Panc1 (cell line): ENCODE measurements around the gene FAP. TPM values are rescaled to one million over a fixed set of nuclear protein-coding genes. Genes with fewer than 3 reads are reported as not detected.

Source experiments
- ATAC-seq: fragments of 200-7000 bp; cut with Tn5 transposase; 2 replicates; pipeline ENCODE4 v1.9.1; 2020; ENCODE audit warnings: mild to moderate bottlenecking, moderate library complexity
- BruUV-seq: library from RNA; stranded (reverse); fragments of 400-500 nt; replicated peaks from 2 replicates; lab custom pipeline; 2021; lab: Mats Ljungman, UMichigan
- CTCF ChIA-PET: fragments of 300-600 bp; sonication (Branson Sonifier 250); formaldehyde crosslinking; loops from one replicate; lab custom pipeline; 2022; ENCODE audit warnings: antibody characterized with exemption; lab: Charles Lee
- POLR2A ChIA-PET: fragments of 300-600 bp; sonication (Branson Sonifier 250); formaldehyde crosslinking; loops from one replicate; lab custom pipeline; 2022; ENCODE audit warnings: antibody characterized with exemption; lab: Charles Lee
- DNase-seq: peaks from one replicate; pipeline ENCODE4 v3.0.0-alpha.2; 2010; ENCODE audit warnings: low read depth, low spot score
- H3K27ac ChIP-seq: 2 replicates; pipeline ENCODE4 v1.5.1; 2011; ENCODE audit warnings: mild to moderate bottlenecking, low read length, inconsistent platforms
- H3K27me3 ChIP-seq: fragments of 200-500 bp; sonication (Bioruptor generic); 2 replicates; pipeline ENCODE4 v1.6.0; 2014; ENCODE audit warnings: low read length, inconsistent platforms; ENCODE audit not compliant: control insufficient read depth, insufficient read depth
- H3K36me3 ChIP-seq: fragments of 200-500 bp; sonication (Bioruptor generic); 2 replicates; pipeline ENCODE4 v1.5.1; 2014; ENCODE audit warnings: inconsistent platforms, mild to moderate bottlenecking, low read length, moderate library complexity; ENCODE audit not compliant: control insufficient read depth, insufficient read depth
- H3K4me1 ChIP-seq: 2 replicates; pipeline ENCODE4 v1.5.1; 2011; ENCODE audit warnings: inconsistent platforms, mild to moderate bottlenecking, low read length, moderate library complexity; ENCODE audit not compliant: control insufficient read depth, insufficient read depth
- H3K4me3 ChIP-seq, 2 experiments: 2 replicates each; pipeline ENCODE4 v1.5.1; 2011 to 2012; ENCODE audit warnings: low read depth in 2 of 2, low read length in 2 of 2, mild to moderate bottlenecking in 2 of 2, inconsistent platforms in 1 of 2, moderate library complexity in 1 of 2
- H3K9me3 ChIP-seq: fragments of 200-500 bp; sonication (Bioruptor generic); 2 replicates; pipeline ENCODE4 v1.5.1; 2014; ENCODE audit warnings: low read depth, mild to moderate bottlenecking, inconsistent platforms, low read length, moderate library complexity; ENCODE audit not compliant: control insufficient read depth, insufficient read depth
- CTCF ChIP-seq: fragments of 450-650 bp; IDR thresholded peaks from 2 replicates; pipeline ENCODE4 v1.5.1; 2017; ENCODE audit warnings: mild to moderate bottlenecking
- POLR2AphosphoS5 ChIP-seq: IDR thresholded peaks from 2 replicates; pipeline ENCODE4 v1.6.1; 2012; ENCODE audit warnings: mild to moderate bottlenecking, low read depth, low read length, moderate library complexity
- REST ChIP-seq, 2 experiments: IDR thresholded peaks; 2 replicates each; pipeline ENCODE4 v1.6.1; 2011 to 2012; ENCODE audit warnings: low read depth in 2 of 2, control low read depth in 1 of 2, low read length in 1 of 2, mild to moderate bottlenecking in 1 of 2, moderate library complexity in 1 of 2; ENCODE audit not compliant: insufficient read depth in 1 of 2
- SIN3A ChIP-seq: IDR thresholded peaks from 2 replicates; pipeline ENCODE4 v1.6.1; 2012; ENCODE audit warnings: low read depth, mild to moderate bottlenecking, low read length, moderate library complexity, borderline replicate concordance; ENCODE audit not compliant: insufficient read depth
- TCF7L2 ChIP-seq: IDR thresholded peaks from 2 replicates; pipeline ENCODE4 v1.6.1; 2011; ENCODE audit warnings: mild to moderate bottlenecking, low read depth, low read length, inconsistent platforms
- in situ Hi-C: cut with HindIII; loops from 2 replicates; pipeline ENCODE4 v1.10.0; 2016; ENCODE audit warnings: low sequenced_read_pairs, low pct_unique_long_range_greater_than_20kb
- intact Hi-C: fragments of 100-400 bp; cut with micrococcal nuclease; formaldehyde crosslinking; loops from one replicate; pipeline ENCODE4 v1.10.0; 2022; ENCODE audit not compliant: unreplicated experiment
- total RNA-seq: library from RNA; stranded (reverse); gene quantifications from one replicate; pipeline ENCODE4 v1.2.1, GENCODE V29; 2021; ENCODE audit not compliant: unreplicated experiment

The FAP gene
- total RNA-seq, 1 experiment from 2014 or later: not detected

GRCh38 chr2:162166745-162167144 is 76.5 kb downstream of the FAP start:
- no peaks in the 10 kb centered on the region for H3K9me3 ChIP-seq
- H3K27ac ChIP-seq: no peak overlapping the region
- H3K4me3 ChIP-seq: no peak overlapping the region
- no peak for DNase-seq
- intact Hi-C loops (no loop called here), in situ Hi-C loops (no loop called here)
- H3K4me1 ChIP-seq: no peaks in the 10 kb centered on the region
- H3K27me3 ChIP-seq: no peaks in the 10 kb centered on the region
- H3K36me3 ChIP-seq: no peaks in the 10 kb centered on the region
- no peak for ATAC-seq
- no peak for TF ChIP-seq SIN3A
- no peak for TF ChIP-seq REST (IDR thresholded peaks at IDR 0.05; ENCODE audit: insufficient read depth in 1 of 2, low read depth in 2 of 2, low read length in 1 of 2)
- TF ChIP-seq TCF7L2: no peak
- TF ChIP-seq POLR2AphosphoS5: no peak
- TF ChIP-seq CTCF: no peak
- CTCF ChIA-PET: no interaction called here
- POLR2A ChIA-PET: no interaction called here
- no TSS peak for BruUV-seq

- Histone ChIP-seq H3K4me1 (no peaks in the 10 kb centered on the region), H3K36me3 (no peaks in the 10 kb centered on the region), H3K9me3 (no peaks in the 10 kb centered on the region), H3K27me3 (no peaks in the 10 kb centered on the region), H3K4me3 (no peak overlapping the region), H3K27ac (no peak overlapping the region)
- POLR2A ChIA-PET: no interaction called here
- in situ Hi-C loops: no loop called here
- ATAC-seq (no peak), DNase-seq (no peak)
- no peak for TF ChIP-seq SIN3A
- TF ChIP-seq REST (IDR thresholded peaks at IDR 0.05; ENCODE audit: insufficient read depth in 1 of 2, low read depth in 2 of 2, low read length in 1 of 2): no peak
- TF ChIP-seq POLR2AphosphoS5: no peak
- no peak for TF ChIP-seq CTCF
- TF ChIP-seq TCF7L2: no peak
- no TSS peak for BruUV-seq
- intact Hi-C loops: no loop called here
- CTCF ChIA-PET: no interaction called here
Measured at GRCh38 chr2:162166174-162166573, 77.1 kb downstream of the FAP start.
